Renal cortex interstitium (tissue), 3 donors: ENCODE results near the gene TRIM69. TPM values are rescaled to one million over a fixed set of nuclear protein-coding genes. Genes with fewer than 3 reads are reported as not detected.

ENCODE experiments used
- polyA plus RNA-seq, 3 donors: library from polyadenylated mRNA; unstranded; fragments of 120-200 nt; gene quantifications; one replicate each; pipeline ENCODE4 v1.2.1, GENCODE V29; 2013; ENCODE audit not compliant: insufficient read length in 3 of 3

TRIM69 gene
- polyA plus RNA-seq, 3 donors: 17.3 to 27.9 (median 22.5) TPM

Other genes with a start within 250 kb of the TRIM69 start
- 100 to 1,000 TPM in 2 of 3 donors, 10 to 100 TPM in 1; 97.8 to 135 (median 114) TPM for gene EIF3J, start 199.4 kb upstream of the TRIM69 start, polyA plus RNA-seq
- 10 to 100 TPM; 65.0 to 89.3 (median 77.2) TPM for gene SPG11, start 72.9 kb upstream of the TRIM69 start, polyA plus RNA-seq
- 1 to 10 TPM in 1 of 3 donors, under 1 TPM in 2; 0.64 to 2.2 (median 0.65) TPM for gene PATL2, start 25.2 kb upstream of the TRIM69 start, polyA plus RNA-seq
- gene B2M, start 25.0 kb upstream of the TRIM69 start, polyA plus RNA-seq: 100 to 1,000 TPM; 770 to 879 (median 791) TPM
- gene TERB2, start 220.2 kb downstream of the TRIM69 start, polyA plus RNA-seq: not detected